Activated T-cell treated with anti-CD3 and anti-CD28 coated beads, Interleukin-2, amount 50 U/mL, for 24 hours (primary cell): ENCODE results near the gene KIAA1958.

Experiments used
- DNase-seq: peaks from one replicate; pipeline ENCODE4 v3.0.0-alpha.2; 2020
- H3K27ac Mint-ChIP-seq: 2 replicates; pipeline ENCODE4 v1.8.0; 2020; ENCODE audit warnings: mild to moderate bottlenecking, mixed read lengths
- H3K27me3 Mint-ChIP-seq: 2 replicates; pipeline ENCODE4 v1.8.0; 2020; ENCODE audit warnings: mixed read lengths
- H3K36me3 Mint-ChIP-seq: 2 replicates; pipeline ENCODE4 v1.8.0; 2020; ENCODE audit warnings: low read depth, mixed read lengths
- H3K4me1 Mint-ChIP-seq: 2 replicates; pipeline ENCODE4 v1.8.0; 2020; ENCODE audit warnings: low read depth, mixed read lengths
- H3K4me3 Mint-ChIP-seq: 2 replicates; pipeline ENCODE4 v1.8.0; 2020; ENCODE audit warnings: mild to moderate bottlenecking, moderate library complexity, mixed read lengths
- H3K9me3 Mint-ChIP-seq: 2 replicates; pipeline ENCODE4 v1.8.0; 2020; ENCODE audit warnings: mixed read lengths

The KIAA1958 gene

DNA sequence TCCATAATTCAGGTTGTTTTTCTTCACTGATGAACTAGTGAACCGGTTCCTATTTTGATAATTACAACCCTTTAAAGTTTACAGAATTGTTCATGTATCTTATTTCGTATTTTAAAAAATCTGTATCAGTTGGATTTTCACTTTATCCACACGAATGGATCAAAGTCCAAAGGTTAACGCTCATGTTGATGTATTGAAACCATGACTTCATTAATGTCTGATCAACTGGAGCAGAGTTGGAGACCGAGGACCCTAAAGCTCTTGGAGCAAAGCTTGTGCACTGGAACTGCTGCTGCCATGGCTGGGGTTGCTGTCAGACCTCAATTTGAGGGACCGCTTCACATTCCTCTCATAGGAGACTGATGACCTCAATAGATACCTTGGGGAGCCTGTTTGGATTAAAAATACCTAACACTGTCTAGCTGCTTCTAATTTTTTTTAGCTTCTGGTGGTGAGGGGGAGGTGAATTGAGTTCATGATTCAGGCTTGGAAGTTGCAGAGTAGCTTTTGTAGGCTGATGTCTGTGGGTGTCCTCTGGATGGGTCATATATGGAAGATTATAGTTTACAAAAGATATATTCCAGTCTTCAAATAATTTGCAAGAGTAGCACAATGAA, 45.1 kb downstream of the KIAA1958 start:
- Mint-ChIP-seq H3K9me3 (no peaks in the 10 kb centered on the region), H3K4me3 (no peak overlapping the region), H3K27me3 (no peaks in the 10 kb centered on the region), H3K27ac (no peak overlapping the region), H3K36me3 (no peaks in the 10 kb centered on the region), H3K4me1 (peaks cover 4% of the 10 kb centered on the region)
- DNase-seq = no peak

DNA sequence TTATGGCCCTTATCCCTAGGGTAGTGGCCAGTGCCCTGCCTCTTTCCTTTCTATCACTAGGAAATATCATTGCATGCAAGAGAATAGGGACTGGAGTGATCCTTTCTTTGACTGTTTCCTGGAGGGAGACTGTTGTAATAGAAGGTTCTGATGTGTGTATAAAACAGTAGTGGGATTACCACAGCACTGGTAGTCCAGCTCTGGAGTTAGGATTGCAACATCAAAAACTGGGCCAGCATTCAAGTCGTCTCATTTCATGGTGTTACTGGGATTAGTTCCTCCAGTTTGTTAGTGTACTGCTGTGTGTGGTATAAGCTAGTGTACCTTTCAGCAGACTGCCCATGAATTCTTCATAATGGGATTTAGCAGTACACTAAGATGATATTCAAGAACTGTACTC, 45.8 kb downstream of the KIAA1958 start:
- Mint-ChIP-seq H3K27ac (no peak overlapping the region), H3K4me1 (peaks cover 4% of the 10 kb centered on the region), H3K36me3 (no peaks in the 10 kb centered on the region), H3K4me3 (no peak overlapping the region), H3K9me3 (no peaks in the 10 kb centered on the region), H3K27me3 (no peaks in the 10 kb centered on the region)
- DNase-seq = no peak

DNA sequence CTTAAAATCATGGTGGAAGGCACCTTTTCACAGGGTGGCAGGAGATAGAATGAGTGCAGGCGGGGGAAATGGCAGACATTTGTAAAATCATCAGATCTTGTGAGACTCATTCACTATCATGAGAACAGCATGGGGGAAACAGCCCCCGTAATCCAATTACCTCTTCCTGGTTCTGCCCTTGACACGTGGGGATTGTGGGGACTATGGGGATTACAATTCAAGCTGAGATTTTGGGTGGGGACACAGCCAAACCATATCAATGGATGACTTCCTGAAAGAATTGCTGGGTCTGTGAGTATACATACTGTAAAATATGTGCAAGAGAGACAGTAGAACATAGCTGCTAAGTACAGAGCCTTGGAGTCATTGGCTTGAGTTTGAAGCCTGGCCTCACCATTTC, 47.0 kb downstream of the KIAA1958 start:
- no peak overlapping the region for H3K27ac Mint-ChIP-seq
- no peak for DNase-seq
- no peaks in the 10 kb centered on the region for H3K27me3 Mint-ChIP-seq
- no peaks in the 10 kb centered on the region for H3K9me3 Mint-ChIP-seq
- H3K4me1 Mint-ChIP-seq = peaks cover 4% of the 10 kb centered on the region
- no peak overlapping the region for H3K4me3 Mint-ChIP-seq
- H3K36me3 Mint-ChIP-seq = no peaks in the 10 kb centered on the region

DNA sequence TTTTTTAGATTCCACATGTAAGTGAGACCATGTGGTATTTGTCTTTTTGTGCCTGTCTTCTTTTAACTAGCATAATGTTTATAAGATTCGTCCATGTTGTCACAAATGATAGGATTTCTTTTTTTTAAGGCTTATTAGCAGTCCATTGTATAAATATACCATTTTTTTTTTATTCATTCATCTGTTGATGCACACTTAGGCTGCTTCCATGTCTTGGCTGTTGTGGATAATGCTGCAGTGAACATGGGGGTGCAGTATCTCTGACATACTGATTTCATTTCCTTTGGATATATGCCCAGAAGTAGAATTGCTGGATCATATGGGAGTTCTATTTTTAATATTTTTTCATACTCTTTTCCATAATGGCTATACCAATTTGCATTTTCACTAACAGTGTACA, 48.7 kb downstream of the KIAA1958 start:
- Mint-ChIP-seq H3K9me3 (no peaks in the 10 kb centered on the region), H3K36me3 (no peaks in the 10 kb centered on the region), H3K27me3 (no peaks in the 10 kb centered on the region), H3K4me1 (peaks cover 7% of the 10 kb centered on the region), H3K27ac (no peak overlapping the region), H3K4me3 (no peak overlapping the region)
- no peak for DNase-seq

DNA sequence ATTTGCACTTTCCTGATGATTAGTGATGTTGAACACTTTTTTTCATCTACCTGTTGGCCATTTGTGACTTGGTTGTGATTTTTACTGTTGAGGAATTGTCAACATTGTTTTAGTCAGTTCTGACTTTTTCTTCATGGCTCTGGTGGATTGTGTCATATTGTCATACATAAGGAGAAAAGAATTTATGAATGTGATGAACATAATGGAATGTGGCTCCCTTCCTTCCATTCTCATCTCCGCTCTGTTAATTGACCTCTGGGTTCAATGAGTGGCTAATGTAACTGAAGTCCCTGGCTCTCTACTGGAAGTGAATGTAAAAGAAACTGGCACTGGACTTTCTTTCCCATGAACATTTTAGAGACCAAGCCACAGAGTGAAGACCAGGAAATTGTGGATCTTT, 49.2 kb downstream of the KIAA1958 start:
- Mint-ChIP-seq H3K36me3 (no peaks in the 10 kb centered on the region), H3K4me1 (peaks cover 8% of the 10 kb centered on the region), H3K27me3 (no peaks in the 10 kb centered on the region), H3K4me3 (no peak overlapping the region), H3K9me3 (no peaks in the 10 kb centered on the region), H3K27ac (no peak overlapping the region)
- DNase-seq = no peak

DNA sequence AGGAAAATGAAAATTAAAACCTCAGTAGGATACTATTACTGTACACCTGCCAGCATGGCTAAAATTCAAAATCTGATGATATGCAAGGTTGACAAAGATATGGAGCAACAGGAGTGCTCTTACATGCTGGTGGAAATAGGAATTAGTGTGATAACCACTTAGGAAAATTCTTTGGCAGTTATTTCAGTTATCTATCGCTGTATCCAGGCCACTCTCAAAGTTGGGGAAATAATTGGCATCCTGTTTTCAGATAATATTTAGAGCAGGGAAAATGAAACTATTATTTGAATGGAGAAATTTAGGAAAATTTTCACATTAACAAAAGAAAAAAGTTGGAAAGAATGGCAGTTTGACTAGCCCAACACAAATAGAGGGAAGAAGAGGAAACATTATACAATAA, 50.9 kb downstream of the KIAA1958 start:
- Mint-ChIP-seq H3K9me3 (no peaks in the 10 kb centered on the region), H3K4me3 (no peak overlapping the region), H3K4me1 (peaks cover 12% of the 10 kb centered on the region), H3K27ac (no peak overlapping the region), H3K27me3 (no peaks in the 10 kb centered on the region), H3K36me3 (no peaks in the 10 kb centered on the region)
- no peak for DNase-seq

DNA sequence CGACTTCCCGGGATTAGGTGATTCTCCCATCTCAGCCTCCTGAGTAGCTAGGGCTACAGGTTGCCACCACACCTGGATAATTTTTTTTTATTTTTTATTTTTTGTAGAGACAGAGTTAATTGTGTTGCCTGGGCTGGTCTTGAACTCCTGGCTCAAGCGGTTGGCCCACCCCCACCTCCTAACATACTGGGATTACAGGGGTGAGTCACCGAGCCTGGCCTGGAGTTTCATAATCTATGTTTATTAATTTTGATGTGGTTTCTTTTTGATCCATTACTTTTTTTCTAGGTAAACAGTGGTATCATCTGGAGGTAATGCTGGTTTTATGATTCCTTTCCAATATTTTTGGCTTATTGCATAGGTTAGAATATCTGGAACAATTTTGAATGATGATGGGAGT, 54.2 kb downstream of the KIAA1958 start:
- no peak for DNase-seq
- H3K27ac Mint-ChIP-seq = no peak overlapping the region
- H3K4me1 Mint-ChIP-seq = peaks cover 18% of the 10 kb centered on the region
- H3K4me3 Mint-ChIP-seq = no peak overlapping the region
- H3K36me3 Mint-ChIP-seq = no peaks in the 10 kb centered on the region
- H3K27me3 Mint-ChIP-seq = no peaks in the 10 kb centered on the region
- no peaks in the 10 kb centered on the region for H3K9me3 Mint-ChIP-seq

DNA sequence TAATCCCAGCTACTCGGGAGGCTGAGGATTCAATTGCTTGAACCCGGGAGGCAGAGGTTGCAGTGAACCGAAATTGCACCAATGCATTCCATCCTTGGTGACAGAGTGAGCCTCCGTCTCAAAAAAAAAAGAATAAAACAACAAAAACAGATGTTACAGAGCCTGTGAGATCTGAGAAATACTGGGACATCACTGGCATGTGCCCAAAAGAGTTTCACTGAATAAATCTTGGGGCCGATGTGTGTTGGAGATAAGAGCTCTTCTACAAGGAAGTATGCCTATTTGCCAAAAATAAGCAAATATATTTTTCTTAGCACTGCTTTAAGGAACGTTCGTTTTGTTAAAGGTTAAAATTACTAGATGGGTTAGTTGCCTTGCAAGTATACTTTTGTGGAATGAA, 55.1 kb downstream of the KIAA1958 start:
- H3K27me3 Mint-ChIP-seq = no peaks in the 10 kb centered on the region
- no peak for DNase-seq
- H3K36me3 Mint-ChIP-seq = no peaks in the 10 kb centered on the region
- H3K4me3 Mint-ChIP-seq = no peak overlapping the region
- peaks cover 25% of the 10 kb centered on the region for H3K4me1 Mint-ChIP-seq
- no peak overlapping the region for H3K27ac Mint-ChIP-seq
- H3K9me3 Mint-ChIP-seq = no peaks in the 10 kb centered on the region

DNA sequence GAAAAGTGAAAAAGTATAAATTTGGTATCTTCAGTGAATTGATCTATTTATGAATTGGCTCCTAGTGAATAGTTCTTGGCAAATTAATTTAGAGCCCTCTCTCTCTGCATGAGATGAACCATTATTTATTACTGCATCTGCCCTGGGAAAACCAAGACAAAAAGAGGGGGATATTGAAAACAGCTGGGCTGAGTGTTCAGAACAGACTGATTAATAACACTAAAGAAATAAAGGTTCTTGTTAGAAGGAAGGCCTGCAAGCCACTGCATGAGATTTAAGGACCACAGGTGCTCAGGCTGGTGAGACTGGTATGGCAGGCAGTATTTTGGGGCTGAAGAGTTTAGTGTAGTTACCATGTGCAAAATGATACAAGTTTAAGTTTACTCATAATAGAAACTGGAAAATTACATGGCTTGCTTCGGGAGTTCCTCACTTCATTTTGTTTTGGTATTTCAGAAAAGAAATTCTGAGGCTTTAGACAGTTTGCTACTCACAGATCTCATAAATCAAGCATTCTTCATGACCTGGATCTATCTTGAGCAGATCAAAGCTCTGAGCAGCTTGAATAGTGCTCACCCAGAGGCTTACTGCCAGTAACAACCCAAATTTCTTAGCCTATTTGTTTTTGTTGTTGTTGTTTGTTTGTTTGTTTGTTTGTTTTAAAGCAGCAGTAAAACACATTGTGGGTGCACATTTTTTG, 56.1 kb downstream of the KIAA1958 start:
- no peak for DNase-seq
- Mint-ChIP-seq H3K9me3 (no peaks in the 10 kb centered on the region), H3K4me1 (peaks cover 26% of the 10 kb centered on the region), H3K27me3 (no peaks in the 10 kb centered on the region), H3K4me3 (no peak overlapping the region), H3K36me3 (no peaks in the 10 kb centered on the region), H3K27ac (no peak overlapping the region)

DNA sequence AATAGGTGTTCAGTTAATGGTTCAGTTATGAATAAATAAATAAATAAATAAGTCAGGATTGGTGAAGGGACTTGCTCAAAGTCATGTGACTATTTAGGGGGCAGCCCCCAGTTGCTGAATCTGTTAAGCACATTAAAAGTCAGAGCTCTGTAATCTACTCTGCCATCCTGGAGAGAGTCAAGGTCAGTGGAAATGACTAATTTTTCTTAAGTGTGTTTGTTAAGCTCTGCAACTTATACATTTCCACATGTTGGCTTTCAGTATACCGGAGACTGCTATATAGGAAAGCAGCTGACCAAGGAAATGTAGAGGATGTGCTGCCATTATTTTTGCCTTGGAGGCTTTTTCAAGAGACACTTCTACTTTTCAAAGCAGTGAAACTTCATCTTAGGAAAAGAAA, 57.9 kb downstream of the KIAA1958 start:
- no peaks in the 10 kb centered on the region for H3K9me3 Mint-ChIP-seq
- H3K27me3 Mint-ChIP-seq = no peaks in the 10 kb centered on the region
- no peak overlapping the region for H3K4me3 Mint-ChIP-seq
- no peaks in the 10 kb centered on the region for H3K36me3 Mint-ChIP-seq
- no peak for DNase-seq
- H3K4me1 Mint-ChIP-seq = peaks cover 26% of the 10 kb centered on the region
- no peak overlapping the region for H3K27ac Mint-ChIP-seq

DNA sequence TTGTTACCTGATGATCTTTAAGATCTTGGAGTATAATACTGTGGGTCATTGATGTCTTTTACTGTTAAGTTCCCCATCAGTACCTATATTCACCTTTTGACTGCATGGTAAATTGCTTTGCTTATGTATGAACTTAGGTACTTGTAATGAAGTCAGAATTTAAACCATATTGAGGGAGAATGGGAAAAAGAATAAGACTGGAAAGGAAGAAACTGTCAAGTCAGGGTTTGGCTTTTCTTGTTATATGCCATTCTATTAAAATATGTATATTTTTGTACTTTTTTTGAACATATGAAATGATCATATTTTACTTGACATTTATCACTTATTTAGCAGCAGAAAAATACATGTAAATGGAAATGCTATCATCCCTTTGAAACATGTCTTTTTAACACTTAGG, 58.6 kb downstream of the KIAA1958 start:
- H3K9me3 Mint-ChIP-seq = no peaks in the 10 kb centered on the region
- H3K27me3 Mint-ChIP-seq = no peaks in the 10 kb centered on the region
- no peaks in the 10 kb centered on the region for H3K36me3 Mint-ChIP-seq
- peaks cover 22% of the 10 kb centered on the region for H3K4me1 Mint-ChIP-seq
- no peak for DNase-seq
- no peak overlapping the region for H3K4me3 Mint-ChIP-seq
- no peak overlapping the region for H3K27ac Mint-ChIP-seq

DNA sequence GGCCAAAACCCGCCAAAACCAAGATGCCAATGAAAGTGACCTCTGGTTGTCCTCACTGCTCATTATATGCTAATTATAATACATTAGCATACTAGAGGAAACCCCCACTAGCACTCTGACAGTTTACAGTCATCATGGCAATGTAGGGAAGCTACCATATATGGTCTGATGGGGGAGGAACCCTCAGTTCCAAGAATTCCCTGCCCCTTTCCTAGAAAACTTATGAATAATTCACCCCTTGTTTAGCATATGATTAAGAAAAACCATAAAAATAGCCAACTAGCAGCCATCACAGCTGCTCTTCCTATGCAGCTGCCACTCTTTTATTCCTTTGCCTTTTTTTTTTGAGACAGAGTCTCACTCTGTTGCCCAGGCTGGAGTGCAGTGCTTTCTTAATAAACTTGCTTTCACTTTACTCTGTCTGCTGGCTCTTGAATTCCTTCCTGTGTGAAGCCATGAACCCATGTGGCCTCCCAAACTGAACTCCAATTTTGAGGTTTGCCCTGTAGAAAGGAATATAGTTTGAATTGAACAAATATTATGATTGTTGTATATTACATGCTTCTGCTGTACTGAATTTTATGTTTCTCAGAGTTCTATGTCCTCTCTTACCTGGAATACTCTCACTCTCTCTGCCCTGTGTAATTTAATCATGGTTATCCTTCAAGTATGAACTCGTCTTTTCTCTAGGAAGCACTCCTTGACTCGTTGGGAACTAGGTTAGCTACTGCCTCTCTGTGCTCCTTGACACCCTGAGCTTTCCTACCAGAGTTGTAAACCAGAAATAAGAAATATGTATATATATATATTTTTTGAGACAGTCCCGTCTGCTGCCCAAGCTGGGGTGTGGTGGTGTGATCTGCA, 59.8 kb downstream of the KIAA1958 start:
- H3K4me1 Mint-ChIP-seq = peaks cover 20% of the 10 kb centered on the region
- no peaks in the 10 kb centered on the region for H3K9me3 Mint-ChIP-seq
- no peak for DNase-seq
- H3K36me3 Mint-ChIP-seq = no peaks in the 10 kb centered on the region
- no peaks in the 10 kb centered on the region for H3K27me3 Mint-ChIP-seq
- peak overlapping the region; percentile 3 for H3K27ac Mint-ChIP-seq
- no peak overlapping the region for H3K4me3 Mint-ChIP-seq

DNA sequence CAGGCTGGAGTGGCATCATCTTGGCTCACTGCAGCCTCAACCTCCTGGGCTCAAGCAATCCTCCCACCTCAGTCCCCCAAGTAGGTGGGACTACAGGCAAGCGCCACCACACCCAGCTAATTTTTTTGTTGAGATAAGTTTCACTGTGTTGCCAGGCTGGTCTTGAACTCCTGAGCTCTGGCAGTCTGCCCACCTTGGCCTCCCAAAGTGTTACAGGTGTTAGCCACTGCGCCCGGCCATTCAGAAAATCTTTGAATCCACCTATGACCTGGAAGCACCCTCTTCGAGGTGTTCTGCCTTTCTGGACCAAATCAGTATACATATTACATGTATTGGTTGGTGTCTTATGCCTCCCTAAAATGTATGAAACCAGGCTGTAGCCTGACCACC, 61.4 kb downstream of the KIAA1958 start:
- no peaks in the 10 kb centered on the region for H3K27me3 Mint-ChIP-seq
- no peak overlapping the region for H3K4me3 Mint-ChIP-seq
- H3K4me1 Mint-ChIP-seq = peaks cover 14% of the 10 kb centered on the region
- DNase-seq = no peak
- H3K9me3 Mint-ChIP-seq = no peaks in the 10 kb centered on the region
- H3K27ac Mint-ChIP-seq = no peak overlapping the region
- H3K36me3 Mint-ChIP-seq = no peaks in the 10 kb centered on the region

DNA sequence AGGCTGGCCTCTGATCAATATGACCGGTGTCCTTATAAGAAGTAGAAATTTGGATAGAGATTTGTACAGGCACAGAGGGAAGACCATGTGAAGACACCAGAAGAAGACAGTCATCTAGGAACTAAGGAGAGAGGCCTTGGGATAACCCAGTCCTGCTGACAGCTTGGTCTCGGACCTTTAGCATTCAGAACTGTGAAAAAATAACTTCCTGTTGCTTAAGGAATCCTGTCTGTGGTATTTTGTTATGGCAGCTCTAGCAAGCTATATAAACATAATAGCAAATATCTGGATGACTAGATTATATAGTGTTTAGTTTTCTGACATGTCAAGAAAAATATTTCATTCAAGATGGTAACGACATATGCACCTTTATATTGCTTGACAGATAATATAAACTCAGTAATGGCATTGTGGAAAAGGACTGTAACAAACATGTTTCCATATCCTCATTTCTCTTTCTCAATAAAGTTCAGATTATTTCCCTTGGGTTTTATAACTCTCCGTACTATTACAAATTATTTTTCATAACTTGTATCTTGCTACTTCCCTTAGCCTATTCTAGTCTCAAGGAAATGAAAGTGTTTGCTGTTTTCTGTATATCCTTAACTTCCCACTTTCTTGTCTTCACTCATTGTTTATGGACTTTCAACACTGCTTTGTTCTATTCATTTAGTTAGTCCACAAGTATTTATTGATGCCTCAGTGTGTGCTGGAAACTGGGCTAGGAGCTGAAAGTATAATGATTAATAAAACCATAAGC, 62.4 kb downstream of the KIAA1958 start:
- H3K27me3 Mint-ChIP-seq = no peaks in the 10 kb centered on the region
- H3K4me1 Mint-ChIP-seq = peaks cover 14% of the 10 kb centered on the region
- H3K9me3 Mint-ChIP-seq = no peaks in the 10 kb centered on the region
- DNase-seq = no peak
- no peaks in the 10 kb centered on the region for H3K36me3 Mint-ChIP-seq
- no peak overlapping the region for H3K4me3 Mint-ChIP-seq
- H3K27ac Mint-ChIP-seq = no peak overlapping the region
